HG02973 (cell line): ENCODE measurements around the gene CNN3.

Experiments
- ATAC-seq: cut with Tn5 transposase; IDR thresholded peaks from one replicate; pipeline ENCODE4 v1.9.1; 2021; ENCODE audit warnings: moderate library complexity; ENCODE audit not compliant: unreplicated experiment

CNN3 gene

GRCh38 chr1:94926915-94927404 lies at the start of gene CNN3:
Gene CNN3, minus strand, starts transcription at chr1:94927110. Its CDS starts 216 bp downstream, at chr1:94926894.
- ATAC-seq = peak; percentile 69

- no peak for ATAC-seq
Observed at GRCh38 chr1:94974824-94975223, 47.9 kb upstream of the CNN3 start.

DNA sequence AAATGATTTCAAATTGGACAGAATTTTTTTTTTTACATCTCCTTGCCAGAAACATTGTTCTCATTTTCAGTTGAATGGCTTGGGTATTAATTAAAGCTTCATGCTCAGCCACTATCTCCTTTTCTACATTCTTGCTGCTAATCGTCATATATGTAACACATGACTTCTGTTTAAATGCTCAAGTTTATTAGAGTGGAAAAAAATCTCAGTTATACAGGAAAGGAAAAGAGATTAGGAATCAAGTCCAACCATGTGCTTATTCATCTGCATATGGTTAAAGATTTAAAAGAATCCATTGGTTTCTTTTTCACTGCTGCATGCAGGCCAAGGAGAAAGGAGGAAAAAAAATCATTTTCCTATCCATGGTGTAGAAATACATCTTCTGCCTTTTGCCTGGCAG lies 47.3 kb upstream of the CNN3 start:
- no peak for ATAC-seq

GRCh38 chr1:94973309-94973922 lies 46.5 kb upstream of the CNN3 start:
- ATAC-seq = no peak

DNA sequence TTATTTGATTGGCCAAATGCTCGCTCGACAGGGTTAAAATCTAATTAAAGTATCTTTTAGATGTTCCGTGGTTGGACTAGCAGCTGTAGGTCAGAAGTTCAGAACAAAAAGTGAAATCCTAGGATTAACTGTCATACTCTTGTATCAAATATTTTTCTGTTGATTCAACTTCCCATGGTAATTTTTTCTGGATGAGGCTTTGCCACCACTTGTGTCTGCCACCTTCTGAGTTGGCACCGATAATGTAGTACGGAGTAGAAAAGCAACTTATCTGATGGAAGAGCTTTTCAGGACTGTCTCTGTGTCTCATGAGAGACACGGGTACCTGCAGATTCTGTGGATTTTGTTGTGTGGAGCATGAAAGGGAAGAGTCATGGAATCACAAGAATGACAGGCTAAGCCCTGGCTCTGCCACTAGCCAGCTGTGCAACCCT lies 44.6 kb upstream of the CNN3 start:
- no peak for ATAC-seq

GRCh38 chr1:94970783-94971182 lies 43.9 kb upstream of the CNN3 start:
- ATAC-seq = no peak

DNA sequence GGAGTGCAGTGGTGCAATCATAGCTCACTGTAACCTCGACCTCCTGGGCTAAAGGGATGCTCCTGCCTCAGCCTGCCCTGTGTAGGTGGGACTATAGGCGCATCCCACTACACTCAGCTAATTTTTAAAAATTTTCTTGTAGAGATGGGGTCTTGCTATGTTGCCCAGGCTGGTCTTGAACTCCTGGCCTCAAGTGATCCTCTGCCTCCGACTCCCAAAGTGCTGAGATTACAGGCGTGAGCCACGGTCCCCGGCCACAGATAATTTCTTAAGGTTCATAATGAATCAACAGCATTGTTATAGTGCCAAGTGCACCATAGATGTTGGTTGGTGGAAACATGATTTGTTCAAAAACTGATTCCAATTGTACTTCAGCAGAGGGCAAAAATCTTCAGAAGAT lies 42.2 kb upstream of the CNN3 start:
- ATAC-seq = no peak

DNA sequence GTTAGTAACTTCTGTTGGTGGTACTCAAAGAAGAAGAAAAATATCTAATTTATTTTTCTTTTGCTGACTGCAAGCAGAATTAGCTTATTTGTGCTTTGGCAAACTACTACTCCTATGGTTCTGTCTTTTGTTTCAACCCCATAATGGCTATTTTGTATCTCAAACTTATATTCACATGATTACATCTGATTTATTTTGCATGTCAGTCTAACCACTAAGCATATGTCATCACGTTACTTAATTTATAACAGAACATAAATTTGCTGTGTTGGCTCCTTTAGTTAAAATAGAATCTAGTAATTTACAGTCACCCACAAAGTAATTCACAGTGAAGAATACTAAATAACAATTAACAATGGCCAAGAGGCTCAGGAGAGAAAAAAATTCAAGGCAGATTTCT lies 39.1 kb upstream of the CNN3 start:
- no peak for ATAC-seq

GRCh38 chr1:94963864-94964263 lies 37.0 kb upstream of the CNN3 start:
- ATAC-seq = no peak

GRCh38 chr1:94962409-94963265 lies 35.7 kb upstream of the CNN3 start:
- ATAC-seq = peak; percentile 92

DNA sequence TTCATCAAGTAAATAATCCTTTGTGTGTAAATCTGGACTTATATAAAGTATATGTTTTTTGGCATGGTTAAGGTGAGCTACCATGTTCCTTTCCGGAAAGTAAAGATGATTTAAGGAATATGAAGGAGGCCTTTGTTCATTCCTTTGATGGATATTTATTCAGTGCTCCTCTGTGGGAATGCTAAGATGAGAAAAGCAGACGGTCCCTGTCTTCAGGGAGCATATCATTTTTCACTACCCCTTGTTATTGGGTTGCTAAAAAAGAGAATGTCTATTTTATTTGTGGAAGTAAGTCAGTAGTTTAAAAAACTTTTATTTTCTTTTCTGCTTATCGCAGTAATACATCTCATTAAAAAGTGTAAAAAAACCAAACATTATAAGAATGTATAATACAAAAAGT lies 35.1 kb upstream of the CNN3 start:
- no peak for ATAC-seq

DNA sequence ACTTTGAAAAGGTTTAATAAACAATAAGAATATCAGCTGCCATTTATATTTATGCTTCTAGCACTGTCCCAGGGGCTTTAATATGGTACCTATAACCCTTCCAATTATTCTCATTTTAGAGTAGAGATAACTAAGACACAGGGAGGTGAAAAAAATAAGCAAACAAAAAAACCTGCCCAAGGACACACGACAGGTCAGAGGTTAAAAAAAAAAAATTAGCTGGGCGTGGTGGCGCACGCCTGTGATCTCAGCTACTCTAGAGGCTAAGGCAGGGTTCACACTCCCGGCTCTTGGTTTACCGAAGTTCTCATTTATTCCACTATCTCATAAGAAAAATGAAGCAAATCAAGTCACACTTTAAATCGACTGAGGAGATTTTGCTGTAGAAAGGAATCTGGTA lies 34.7 kb upstream of the CNN3 start:
- ATAC-seq = no peak

GRCh38 chr1:94958081-94958480 lies 31.2 kb upstream of the CNN3 start:
- no peak for ATAC-seq

DNA sequence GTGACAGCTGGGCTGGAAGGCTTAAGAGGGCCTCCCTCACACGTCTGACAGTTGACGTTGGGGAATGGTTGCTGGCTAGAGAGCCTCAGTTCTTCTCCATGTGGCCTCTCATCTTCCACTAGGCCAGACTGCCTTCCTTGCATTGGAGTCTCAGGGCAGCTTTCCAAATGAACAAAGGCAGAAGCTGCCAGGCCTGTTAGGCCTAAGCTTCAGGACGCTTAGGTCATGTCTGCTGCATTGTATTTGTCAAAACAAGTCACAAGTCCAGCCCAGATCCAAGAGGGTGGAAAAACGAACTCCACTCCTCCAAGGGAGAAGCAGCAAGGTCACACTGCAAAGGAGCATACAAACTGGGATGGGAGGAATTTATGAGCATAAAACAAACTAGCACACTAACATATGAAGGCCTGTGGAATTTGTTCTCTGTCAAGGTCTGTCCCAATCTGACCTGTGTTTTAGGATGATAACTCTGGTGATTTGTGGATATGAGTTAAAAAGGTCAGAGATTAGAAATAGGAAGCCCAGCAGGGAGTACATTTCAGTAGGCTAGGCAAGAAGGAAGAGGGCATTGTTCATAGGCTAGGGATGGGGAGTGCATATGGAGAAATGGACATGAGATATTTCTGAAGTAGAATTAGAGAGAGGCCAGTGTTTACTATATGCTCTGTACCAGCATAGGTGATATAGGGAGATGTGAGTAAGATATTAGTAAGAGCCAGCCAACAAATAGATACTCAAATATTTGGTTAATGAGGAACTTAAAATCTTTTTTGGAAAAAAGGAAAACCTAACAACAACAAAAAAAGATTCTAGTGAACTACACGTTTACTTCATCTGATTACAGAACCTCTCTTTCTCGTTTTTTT lies 29.1 kb upstream of the CNN3 start:
- ATAC-seq = no peak

DNA sequence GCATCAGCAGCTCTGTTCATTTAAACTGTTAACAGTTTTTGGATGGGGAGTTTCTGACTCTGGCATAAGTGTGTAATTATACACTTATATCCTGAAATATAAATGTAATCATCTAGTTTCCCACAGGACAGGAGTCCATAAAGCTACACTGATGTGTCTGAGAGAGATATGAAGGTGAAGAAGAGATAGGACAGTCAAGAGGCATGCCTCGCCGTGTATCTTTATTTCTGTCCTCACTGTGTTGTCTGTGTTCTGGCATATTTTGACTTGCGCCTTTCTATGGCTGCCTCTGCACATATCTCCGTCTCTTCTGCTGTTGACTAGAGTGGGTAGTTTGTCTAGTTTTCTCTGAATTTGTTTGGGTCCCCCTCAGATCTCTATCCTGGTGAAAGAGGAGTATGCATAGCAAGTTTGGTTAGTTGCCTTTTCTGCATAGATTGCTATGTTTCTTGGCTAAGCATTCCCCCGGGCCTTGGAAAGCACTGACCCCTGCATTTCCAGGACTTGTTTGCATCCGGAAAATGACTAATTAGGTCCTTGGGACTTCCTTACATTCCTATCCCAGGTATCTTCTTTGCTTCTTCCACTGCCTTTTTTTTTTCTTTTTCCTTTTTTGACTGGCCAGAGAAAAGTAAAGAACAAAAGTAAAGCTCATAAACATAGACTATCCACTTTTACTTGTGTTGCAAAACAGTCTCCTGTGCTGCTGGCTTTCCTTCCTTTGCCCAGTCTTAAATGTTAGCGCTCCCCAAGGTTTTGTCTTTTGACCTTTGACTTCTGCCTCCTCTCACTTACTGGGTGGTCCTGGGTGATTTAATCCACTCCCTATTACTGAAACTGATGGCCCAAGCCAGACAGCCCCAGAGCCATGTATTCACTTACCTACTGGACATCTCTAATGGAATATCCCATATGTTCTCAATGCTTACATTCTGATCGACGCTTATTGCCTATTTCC lies 27.6 kb upstream of the CNN3 start:
- ATAC-seq = no peak

- ATAC-seq = no peak
Observed at GRCh38 chr1:94953746-94954145, 26.8 kb upstream of the CNN3 start.

GRCh38 chr1:94953107-94953506 lies 26.2 kb upstream of the CNN3 start:
- ATAC-seq = no peak

- no peak for ATAC-seq
Observed at GRCh38 chr1:94952539-94952938, 25.6 kb upstream of the CNN3 start.

- ATAC-seq = no peak
Observed at GRCh38 chr1:94951509-94952208, 24.7 kb upstream of the CNN3 start.

DNA sequence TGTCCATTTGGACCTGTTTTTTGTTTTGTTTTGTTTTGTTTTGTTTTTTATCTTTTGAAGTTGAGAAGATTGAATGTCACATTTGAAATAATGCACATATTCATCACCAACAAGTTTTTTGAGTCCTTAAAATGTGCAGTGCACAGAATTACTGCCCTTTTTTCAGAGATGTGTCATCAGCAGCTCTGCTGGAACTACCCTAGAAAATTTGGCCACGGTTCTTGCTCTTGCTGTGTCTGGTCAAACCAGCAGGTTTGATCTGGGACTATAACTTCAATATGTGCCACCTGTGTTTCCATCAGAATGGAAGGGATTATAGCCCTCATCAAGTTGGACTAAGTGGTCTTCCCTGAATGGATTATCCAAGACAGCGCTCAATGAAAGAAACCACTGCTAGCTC lies 24.1 kb upstream of the CNN3 start:
- no peak for ATAC-seq
